Mesothelial cell of epicardium (in vitro differentiated cells): ENCODE results near the gene UTP14C. TPM values are rescaled to one million over a fixed set of nuclear protein-coding genes. Genes with fewer than 3 reads are reported as not detected.

ENCODE experiments used
- DNase-seq, 2 experiments: peaks; one replicate each; pipeline ENCODE4 v3.0.0; 2021; ENCODE audit warnings: low spot score in 2 of 2; ENCODE audit not compliant: unreplicated experiment in 2 of 2
- H3K27ac Mint-ChIP-seq: 2 replicates; pipeline ENCODE4 v1.8.0; 2021; ENCODE audit warnings: mixed read lengths
- H3K27me3 Mint-ChIP-seq: 2 replicates; pipeline ENCODE4 v1.8.0; 2021; ENCODE audit warnings: low read depth, mixed read lengths
- H3K36me3 Mint-ChIP-seq: 2 replicates; pipeline ENCODE4 v1.8.0; 2021; ENCODE audit warnings: mixed read lengths
- H3K4me1 Mint-ChIP-seq: 2 replicates; pipeline ENCODE4 v1.8.0; 2021; ENCODE audit warnings: mixed read lengths
- H3K4me3 Mint-ChIP-seq: 2 replicates; pipeline ENCODE4 v1.8.0; 2021; ENCODE audit warnings: mild to moderate bottlenecking, moderate library complexity, mixed read lengths
- H3K9me3 Mint-ChIP-seq: 2 replicates; pipeline ENCODE4 v1.8.0; 2021; ENCODE audit warnings: mixed read lengths
- CTCF ChIP-seq: fragments of 200-600 bp; sonication (generic); IDR thresholded peaks from one replicate; pipeline ENCODE4 v1.5.0; 2021; ENCODE audit warnings: antibody characterized with exemption; ENCODE audit not compliant: unreplicated experiment
- total RNA-seq: library from RNA; stranded (reverse); gene quantifications from 3 replicates; pipeline ENCODE4 v1.2.1, GENCODE V29; 2021

Gene UTP14C
- total RNA-seq, 1 donor from 2014 or later = 27.1 TPM

DNA sequence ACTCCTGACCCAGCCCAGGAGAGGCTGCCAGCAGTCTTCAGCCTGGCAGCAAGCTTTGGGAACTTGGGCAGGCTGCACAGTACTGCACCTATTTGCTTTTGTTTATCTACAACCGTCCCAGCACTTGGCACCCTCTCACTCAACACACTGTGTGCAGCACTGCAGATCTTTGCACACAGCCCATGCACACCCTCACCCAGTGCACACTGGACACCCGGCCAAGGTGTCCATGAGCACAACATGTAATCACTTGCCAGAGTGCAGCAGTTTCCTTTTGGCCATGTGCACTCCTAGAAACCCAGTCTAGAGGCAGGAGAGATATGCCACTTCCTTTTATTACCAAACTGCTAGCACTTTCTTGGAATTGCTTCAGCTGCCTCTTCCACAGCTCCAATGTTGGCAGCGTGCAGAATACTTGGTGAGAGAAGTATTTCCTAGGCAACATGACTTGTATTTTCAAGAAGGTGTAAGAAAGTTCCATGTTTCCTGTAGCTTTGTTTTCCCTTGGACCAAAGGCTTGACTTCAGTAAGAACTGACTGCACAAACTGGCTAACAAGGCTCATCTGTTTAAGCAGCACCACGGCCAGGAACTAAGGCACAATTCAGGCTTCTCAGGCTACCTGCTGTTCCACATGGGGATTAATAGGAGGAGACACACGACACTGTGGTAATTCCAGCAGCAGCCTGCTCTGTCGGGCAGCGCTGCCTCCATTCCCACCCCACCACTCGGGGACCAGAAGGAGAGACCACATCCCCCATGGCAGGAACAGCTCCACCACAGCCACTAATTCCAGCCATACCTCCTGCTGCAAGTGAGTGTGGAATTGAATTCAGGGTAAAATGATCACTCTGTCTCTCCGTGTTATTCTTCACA lies 28.6 kb upstream of the UTP14C start:
- Mint-ChIP-seq H3K4me1 (peaks cover 68% of the 10 kb centered on the region), H3K4me3 (no peak overlapping the region), H3K36me3 (no peaks in the 10 kb centered on the region), H3K27me3 (no peaks in the 10 kb centered on the region), H3K27ac (no peak overlapping the region), H3K9me3 (no peaks in the 10 kb centered on the region)
- no peak for DNase-seq
- TF ChIP-seq CTCF = no peak

DNA sequence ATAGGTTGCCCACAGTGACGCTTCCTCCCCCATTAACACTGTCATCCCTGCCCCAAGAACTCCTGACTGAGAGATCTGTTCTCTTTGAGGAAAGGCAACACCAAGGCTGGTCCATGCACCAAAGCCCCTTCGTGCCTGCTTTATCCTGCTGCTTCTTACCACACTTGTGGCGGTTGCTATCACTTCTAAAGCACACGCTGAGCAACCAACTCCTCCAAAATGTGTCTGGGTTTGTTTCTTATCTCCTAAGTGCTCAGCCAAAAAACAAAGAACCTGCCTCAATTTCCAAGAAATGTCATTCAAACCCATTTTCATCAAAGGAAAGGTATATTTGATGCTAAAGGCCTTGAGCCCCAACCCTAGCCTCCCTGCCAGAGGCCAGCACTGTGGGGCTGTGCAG lies 27.9 kb upstream of the UTP14C start:
- Mint-ChIP-seq H3K4me1 (peaks cover 75% of the 10 kb centered on the region), H3K36me3 (no peaks in the 10 kb centered on the region), H3K27ac (no peak overlapping the region), H3K27me3 (no peaks in the 10 kb centered on the region), H3K9me3 (no peaks in the 10 kb centered on the region), H3K4me3 (no peak overlapping the region)
- no peak for DNase-seq
- no peak for TF ChIP-seq CTCF

- peaks cover 78% of the 10 kb centered on the region for H3K4me1 Mint-ChIP-seq
- no peak overlapping the region for H3K4me3 Mint-ChIP-seq
- DNase-seq = no peak
- peak overlapping the region; percentile 93 for H3K27ac Mint-ChIP-seq
- no peaks in the 10 kb centered on the region for H3K9me3 Mint-ChIP-seq
- no peaks in the 10 kb centered on the region for H3K36me3 Mint-ChIP-seq
- H3K27me3 Mint-ChIP-seq = no peaks in the 10 kb centered on the region
- TF ChIP-seq CTCF = no peak
These were observed 27.3 kb upstream of the UTP14C start for GRCh38 chr13:51997186-51997585.

DNA sequence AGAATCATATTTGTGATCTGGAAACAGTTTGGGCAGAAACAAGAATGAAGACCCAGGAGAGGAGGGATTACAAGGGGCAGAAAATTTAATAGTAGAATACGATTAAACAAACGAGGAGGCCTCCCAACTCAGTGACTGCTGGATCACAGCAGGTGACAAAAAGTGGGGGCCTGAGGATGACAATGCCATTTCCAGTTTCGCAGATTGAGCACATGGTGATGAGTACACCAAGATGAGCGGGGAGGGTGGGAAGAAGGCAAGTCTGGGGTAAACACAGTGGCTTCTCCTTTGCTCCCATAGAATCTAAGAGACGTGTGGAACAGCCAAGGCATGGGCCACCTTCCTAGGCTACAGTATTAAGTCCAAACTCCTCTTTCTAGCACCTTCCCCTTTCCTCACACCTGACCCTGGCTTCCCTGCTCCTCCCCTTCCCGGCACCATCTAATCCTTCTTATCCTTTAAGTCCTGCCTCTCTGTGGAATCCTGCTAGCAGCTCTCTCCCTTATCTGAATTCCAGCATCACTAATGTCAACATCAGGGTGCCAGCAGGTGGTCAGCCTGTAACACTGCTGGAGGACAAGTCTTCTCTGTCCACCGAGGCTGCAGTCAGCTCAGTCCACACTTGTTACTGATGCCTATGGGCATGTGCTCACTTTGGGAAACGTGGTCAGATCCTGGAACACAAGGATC lies 26.7 kb upstream of the UTP14C start:
- peaks cover 80% of the 10 kb centered on the region for H3K4me1 Mint-ChIP-seq
- no peaks in the 10 kb centered on the region for H3K27me3 Mint-ChIP-seq
- DNase-seq = no peak
- H3K9me3 Mint-ChIP-seq = no peaks in the 10 kb centered on the region
- no peaks in the 10 kb centered on the region for H3K36me3 Mint-ChIP-seq
- TF ChIP-seq CTCF = no peak
- H3K27ac Mint-ChIP-seq = peak overlapping the region; percentile 93
- no peak overlapping the region for H3K4me3 Mint-ChIP-seq

DNA sequence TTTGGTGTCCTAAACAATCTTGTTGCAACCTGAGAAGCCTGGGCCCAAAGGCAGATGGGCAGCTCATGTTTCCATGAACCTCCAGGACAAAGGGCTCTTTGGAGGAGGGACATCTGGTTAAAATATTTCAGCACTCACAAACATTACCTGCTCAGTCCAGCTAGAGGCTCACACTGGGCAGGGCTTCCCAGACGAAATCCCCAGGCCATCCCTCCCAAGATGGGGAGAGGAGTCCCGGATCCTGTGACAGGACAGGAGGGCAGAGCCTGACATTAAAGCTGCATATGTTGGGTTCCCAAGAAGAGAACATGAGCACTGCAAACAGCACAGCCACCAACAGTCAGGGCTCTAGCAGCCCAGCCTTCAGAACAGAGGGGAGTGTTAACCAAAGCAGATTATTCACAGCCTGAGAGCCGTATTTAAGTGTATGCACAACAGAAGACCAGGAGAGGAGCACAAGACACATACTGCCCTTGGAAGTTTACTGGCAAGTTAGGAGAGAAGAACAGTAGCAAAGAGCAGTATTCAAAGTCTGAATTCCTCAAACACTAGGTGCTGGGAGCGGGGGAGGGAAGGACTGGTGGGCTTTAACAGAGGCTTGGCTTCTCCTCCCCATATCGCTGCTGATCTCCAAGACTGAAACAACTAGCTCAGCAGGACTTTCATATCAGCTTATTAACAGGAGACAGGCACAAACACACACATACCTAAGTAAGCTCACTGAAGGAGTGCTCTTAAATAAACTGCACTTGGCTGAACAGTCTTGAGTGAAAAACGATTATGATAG lies 25.6 kb upstream of the UTP14C start:
- no peak for TF ChIP-seq CTCF

More for the DNA sequence above, 25.6 kb upstream of the UTP14C start:
- Mint-ChIP-seq H3K27me3 (no peaks in the 10 kb centered on the region), H3K27ac (peak overlapping the region; percentile 91), H3K4me3 (peak overlapping the region; percentile 0), H3K4me1 (peaks cover 76% of the 10 kb centered on the region), H3K36me3 (no peaks in the 10 kb centered on the region), H3K9me3 (no peaks in the 10 kb centered on the region)
- DNase-seq = no peak
